ENCODE measurements around the gene IL17RA.

- TF ChIP-seq CTCF (IDR thresholded peaks at IDR 0.05 in 8 of 11, conservative IDR thresholded peaks at IDR 0.05 in 3 of 11) (peak in 1 of 11 experiments; percentile 16), POLR2A (IDR thresholded peaks at IDR 0.05) (no peak)
These were observed 13.6 kb downstream of the IL17RA start for GRCh38 chr22:17098379-17098819.
